GM18526 (cell line): ENCODE results near the gene DTNA.

Experiments
- POLR2A ChIP-seq: IDR thresholded peaks from 3 replicates; pipeline ENCODE4 v1.6.1; 2011; ENCODE audit not compliant: insufficient read length; ENCODE audit errors: extremely low read depth

Gene DTNA

DNA sequence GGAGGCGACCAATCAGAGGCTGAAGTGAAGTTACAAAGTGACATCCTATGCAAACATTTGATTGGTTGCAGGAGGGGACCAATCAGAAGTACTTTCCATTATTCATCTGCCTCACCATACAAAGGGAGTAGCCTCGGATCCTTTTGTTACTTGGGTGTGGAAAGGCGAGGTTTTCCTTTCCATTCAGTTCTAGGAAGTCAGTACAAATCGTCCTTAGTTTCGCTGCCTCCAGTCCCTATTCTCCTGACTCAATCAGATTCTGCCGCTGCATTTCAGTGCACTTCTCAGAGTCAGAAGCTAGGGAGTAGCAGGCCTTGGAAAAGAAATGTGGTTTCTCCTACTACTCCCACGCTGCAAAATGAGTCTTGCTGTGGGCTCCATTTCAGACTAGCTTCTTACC, 149.4 kb downstream of the DTNA start:
- TF ChIP-seq POLR2A: no peak

DNA sequence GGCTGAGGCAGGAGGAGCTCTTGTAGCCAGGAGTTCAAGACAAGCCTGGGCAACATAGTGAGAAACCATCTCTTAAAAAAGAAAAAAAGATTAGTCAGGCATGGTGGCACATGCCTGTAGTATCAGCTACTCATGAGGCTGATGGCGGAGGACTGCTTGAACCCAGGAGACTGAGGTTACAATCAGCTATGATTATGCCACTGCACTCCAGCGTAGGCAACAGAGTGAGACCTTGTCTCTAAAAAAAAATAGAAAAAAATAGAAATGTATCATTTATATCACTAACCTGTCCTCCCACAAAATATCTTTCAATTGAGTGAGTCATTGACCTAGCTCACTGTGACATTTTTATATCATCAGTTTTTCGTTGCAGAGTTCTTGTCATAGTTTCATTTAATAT, 152.5 kb downstream of the DTNA start:
- TF ChIP-seq POLR2A: no peak

DNA sequence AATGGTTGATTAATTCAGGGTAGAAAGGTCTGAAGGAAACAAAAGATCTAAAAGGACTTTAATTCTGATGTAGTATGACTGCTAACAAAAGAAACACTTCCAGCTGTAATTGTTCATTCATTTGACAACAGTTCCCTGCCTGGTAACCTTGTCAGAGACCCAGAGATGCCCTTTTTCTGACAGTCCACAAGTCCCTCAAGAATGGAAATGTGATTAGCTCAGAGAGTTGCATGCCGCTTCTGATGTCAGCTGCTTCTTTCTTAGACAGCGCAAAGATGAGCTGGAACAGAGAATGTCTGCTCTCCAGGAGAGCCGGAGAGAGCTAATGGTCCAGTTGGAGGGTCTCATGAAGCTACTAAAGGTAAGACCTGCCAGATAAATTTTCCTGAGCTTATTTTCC, 153.6 kb downstream of the DTNA start:
- TF ChIP-seq POLR2A: no peak

DNA sequence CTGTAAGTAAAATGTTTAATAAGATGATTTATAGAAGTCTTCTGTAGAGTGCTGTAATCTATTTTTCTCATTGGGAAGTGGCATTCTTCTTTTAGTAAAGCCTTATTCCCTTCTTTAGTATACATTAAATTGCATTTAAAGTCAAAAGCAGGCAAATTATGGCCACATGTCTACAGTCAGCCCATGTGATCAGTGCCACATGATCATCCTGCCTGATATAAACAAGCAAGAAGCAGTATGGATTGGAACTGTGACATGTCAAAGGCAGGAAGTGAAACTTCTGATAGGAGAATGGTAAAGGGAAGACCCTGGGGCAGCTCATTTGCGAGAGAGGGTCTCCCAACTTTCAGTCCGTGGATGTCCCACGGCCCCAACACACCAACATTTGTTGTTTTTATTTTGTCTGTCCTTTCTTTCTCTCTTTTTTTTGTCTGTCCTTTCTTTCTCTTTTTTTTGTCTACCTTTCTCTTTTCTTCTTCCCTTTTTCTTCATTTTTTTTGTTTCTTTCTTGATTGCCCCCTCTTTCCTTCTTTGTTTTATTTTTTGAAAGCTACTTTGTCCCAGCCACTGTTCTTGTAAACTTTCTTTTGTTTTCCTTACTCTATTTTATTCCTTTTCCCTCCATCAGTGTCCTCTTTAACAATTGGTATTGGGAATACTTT, 154.9 kb downstream of the DTNA start:
- TF ChIP-seq POLR2A: no peak

DNA sequence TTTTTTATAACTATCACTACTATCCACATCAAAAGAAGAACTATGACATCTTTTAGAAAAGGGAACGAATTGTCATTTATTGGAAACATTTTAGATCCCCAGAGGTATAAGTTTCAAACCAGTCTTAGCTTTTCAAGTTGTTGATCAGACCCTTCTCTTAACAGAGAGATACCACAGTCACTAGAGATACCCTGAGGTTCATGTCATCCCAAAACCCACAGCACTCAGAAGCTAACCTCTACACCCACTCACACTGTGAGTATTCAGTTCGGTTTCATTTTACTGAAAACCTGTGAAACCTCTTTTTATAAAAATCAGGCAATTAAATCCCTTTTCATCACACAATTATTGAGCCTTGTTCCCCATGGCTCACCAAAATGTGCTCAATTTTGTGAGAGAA, 156.2 kb downstream of the DTNA start:
- no peak for TF ChIP-seq POLR2A

DNA sequence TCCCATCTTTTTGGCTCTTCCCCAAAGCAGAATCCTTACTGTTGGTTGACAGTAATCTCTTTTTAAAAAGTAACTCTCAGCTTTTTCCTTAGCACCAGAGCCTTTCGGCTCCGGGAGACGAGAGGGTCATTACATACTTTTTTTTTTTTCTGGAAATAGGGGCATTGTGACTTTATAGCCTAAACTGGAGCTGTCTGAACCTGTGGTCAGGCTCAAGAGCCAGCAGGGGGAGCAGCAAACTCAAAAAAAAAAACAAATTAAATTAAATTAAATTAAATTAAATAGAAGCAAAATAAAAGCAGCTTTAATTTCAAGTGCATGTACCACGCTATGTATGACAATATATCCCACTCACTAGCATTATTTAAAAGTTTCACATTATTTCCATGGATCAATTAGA, 156.6 kb downstream of the DTNA start:
- TF ChIP-seq POLR2A: no peak

DNA sequence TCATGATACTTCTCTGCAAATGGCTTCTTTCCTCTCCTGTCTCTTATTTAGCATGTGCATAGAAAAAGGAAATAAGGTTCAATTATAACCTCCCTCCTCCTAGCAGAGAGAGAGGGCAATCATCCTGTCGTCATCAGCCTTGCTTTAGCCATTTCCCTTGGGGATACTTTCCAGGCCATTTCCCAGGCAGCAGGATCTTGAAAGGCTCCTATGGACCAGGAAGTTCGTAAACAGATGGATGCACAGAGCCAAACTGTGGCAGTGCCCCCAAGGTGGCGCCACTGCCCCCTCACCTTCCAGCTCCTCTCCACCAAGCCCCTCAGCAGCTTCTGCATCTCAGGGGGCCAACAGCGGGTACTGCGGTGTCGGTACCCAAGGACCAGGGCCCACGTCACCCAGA, 157.4 kb downstream of the DTNA start:
- no peak for TF ChIP-seq POLR2A

DNA sequence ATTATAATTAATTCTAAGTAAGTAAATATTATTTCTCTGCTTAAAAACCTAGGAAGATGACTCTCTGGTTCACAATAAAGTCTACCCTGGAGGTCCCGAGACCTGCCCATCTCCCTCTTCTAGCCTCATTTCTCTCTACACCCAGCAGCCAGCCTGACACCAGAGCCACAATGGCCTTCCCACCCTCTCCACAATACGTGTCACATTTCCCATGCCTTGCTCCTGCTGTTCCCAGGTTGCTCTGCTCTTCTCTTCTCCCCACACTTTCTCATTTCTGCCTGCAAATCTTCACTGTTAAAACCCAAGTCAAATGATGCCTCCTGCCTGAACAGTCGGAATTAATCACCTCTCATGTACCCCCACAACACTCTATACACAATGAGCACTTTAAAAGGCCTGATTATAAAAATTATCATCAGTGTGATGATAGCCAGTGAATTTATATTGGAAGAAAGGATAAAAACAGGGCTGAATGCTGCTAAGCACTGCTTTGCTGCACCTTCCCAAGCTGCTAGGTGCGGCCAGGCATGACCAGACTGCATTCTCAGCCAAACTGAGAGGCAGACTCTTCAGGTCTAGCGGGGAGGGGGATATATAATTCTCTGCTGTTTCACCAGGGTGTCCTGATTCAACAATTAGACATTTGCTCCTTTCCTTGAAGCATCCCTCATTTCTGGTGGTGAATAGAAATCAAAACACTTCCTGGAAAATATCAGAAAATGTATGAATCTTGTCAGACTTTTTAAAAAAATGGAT, 160.6 kb downstream of the DTNA start:
- TF ChIP-seq POLR2A: no peak

DNA sequence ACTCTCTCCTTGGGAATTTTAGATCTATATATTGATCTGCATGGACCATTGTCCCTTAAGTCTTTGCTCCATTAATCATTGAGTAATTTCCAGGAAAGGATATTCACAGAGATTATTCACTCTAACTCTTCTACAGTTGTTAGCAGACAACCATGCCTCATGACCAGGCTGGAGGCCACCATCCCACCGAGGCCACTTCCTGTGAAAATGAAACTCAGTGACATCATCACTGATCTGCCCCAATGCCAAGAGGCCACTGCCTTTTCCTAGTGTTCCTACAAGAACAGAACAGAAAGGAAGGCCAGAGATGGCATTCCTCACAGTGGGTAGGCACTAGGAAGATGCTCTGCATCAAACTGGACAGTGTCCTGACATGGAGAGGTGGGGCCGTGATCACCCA, 161.3 kb downstream of the DTNA start:
- no peak for TF ChIP-seq POLR2A

DNA sequence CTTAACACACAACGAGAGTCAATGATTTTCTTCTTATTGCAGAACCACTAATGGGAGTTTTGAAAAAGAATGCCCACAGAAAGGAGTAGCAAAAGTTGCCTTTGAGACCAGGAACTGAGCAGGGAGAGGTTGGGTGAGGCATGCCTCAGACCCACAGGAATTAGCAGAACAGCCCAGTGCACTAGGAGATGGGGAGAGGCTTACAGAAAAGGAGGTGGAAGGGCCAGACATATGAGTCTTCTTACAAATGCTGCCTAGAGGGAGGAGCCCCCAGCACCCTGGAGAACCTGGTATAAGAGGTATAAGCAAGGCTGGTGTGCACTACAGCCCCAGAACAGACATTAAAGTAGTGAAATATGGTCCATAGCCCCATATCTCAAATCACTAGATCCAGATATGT, 162.0 kb downstream of the DTNA start:
- TF ChIP-seq POLR2A: no peak

DNA sequence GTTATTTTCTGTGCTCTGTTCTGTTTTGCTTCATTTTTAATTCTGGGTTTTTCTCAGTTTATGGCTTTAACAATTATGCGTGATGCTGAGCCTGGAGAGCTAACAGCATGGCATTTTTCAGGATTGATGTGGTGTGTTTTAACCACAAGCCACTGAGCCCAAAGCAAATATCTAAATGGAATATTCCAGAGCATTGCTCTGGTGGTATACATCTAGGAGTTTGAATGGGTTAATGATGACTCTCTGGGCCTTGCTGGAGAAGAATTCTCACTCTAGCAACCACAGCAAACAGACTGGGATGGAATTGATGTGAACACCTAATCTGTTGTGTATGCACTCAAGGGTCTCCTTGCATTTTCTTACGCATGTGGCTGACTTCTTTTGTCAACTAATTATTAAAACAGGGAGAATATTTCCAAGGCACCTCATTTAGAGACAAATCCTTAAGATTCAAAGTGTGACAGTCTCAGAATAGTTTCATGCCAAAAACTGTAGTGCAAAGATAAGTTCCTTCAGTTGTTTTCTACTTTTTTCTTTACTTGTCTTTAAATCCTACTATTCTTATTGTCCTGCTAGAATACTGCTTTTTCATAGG, 164.0 kb downstream of the DTNA start:
- TF ChIP-seq POLR2A: no peak

DNA sequence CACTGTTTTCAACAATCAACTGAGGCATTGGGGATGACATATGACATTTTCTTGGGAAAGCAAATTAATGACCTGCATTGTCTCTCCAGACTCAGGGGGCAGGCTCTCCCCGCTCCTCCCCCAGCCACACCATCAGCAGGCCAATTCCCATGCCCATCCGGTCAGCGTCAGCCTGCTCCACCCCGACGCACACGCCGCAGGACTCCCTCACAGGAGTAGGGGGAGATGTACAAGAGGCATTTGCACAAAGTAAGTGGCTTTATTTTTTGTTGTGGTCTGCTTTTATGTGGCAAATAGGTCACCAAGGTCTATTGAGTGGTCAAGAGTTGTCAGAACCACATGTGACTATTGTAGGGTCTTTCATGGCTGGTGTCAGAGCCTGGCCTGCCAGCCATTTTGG, 165.1 kb downstream of the DTNA start:
- TF ChIP-seq POLR2A: no peak

DNA sequence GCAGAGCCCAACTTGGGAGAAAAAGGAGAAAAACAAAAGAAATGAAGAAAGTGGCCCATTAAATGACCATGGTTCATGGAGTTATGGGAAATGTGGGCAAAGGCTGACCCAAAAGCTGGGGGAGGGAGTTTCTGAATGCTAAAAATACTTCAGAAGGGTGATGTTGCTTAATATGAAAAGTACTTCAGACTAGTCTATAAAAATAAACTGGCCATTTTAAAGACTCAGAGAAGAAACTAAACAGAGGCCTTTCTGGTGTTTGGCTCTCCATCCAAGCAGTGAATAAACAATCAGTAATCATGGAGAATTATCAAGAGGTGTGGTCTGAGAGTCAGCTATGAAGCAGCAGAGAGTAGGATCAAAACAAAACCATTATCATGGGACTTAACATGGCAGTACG, 170.3 kb downstream of the DTNA start:
- no peak for TF ChIP-seq POLR2A

DNA sequence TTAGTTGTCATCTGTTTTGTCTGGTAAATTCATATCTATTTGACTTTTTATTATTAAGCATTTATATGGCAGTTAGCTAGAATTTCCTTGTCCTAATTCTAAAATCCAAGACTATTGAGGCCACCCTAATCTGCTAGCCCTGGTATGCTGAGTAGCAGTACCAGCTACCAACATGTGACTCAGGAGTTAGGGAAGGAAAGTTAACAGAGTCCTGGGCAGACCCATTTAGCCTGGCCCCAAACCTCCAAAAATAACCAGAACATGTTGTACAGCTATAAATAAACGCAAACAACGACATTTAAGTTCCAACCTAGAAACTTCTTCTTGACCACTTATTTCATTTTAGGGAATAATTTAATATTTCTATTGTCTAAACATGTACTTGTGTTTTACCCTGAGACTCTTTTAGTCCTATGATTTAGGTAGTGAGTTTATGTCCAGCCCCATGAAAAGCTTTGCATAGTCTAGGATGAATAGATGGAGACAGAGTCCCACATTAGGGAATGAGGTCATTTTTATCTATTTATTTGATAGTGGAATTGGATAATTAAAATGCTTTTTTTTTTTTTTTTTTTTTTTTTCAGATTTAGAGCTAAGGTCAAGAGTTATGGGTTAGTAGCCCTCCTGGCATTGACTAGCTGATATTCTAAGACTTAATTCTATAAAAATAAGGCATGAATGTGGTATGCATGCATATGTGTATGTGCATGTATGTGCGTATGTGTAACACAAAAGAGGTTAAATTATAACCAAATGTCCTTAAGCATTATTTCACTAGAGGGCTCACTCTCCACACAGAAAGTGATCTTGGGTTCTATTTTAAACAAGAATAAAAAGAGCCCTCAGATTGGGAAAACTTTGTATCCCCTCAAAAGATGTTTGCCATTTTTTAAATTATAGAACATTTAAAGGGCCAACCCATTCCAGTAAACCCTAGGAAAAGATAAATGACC, 171.1 kb downstream of the DTNA start:
- TF ChIP-seq POLR2A: no peak

DNA sequence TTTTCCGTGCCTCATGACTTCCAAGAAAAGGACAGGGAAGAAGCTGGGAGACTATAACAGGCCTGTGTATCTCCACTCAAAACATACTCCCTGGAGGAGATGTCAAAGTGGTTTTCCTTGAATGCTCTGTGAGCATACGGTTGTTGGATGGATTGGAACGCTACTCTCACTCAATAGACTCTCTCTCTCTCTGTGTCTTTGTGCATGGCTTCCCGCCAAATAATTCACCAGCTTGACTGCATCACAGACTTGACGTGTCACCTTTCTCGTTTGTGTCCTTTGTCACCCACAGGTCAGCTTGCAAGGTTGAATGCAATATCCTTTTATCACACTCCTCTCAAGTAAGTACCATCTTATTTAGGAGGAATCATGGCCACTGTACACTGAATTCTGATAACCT, 174.3 kb downstream of the DTNA start:
- TF ChIP-seq POLR2A: no peak
